Suppressor macrophage (primary cell): ENCODE measurements around the gene RASGRP1.

Experiments used
- DNase-seq, 4 experiments: peaks; one replicate each; pipeline ENCODE4 v3.0.0-alpha.2; 2020 to 2022

Gene RASGRP1

GRCh38 chr15:38565287-38565670, 665 bp upstream of the RASGRP1 start:
- DNase-seq = no peak

- peak; percentile 71 to 89 (median 81) for DNase-seq
Observed at GRCh38 chr15:38563723-38564519, 693 bp downstream of the RASGRP1 start.

GRCh38 chr15:38562278-38562677, 2.3 kb downstream of the RASGRP1 start:
- no peak for DNase-seq

- DNase-seq = no peak
Observed at GRCh38 chr15:38560456-38560926, 4.1 kb downstream of the RASGRP1 start.

- DNase-seq = no peak
Observed at GRCh38 chr15:38559636-38560307, 4.8 kb downstream of the RASGRP1 start.

- DNase-seq = no peak
Observed at GRCh38 chr15:38559131-38559530, 5.5 kb downstream of the RASGRP1 start.

GRCh38 chr15:38558372-38559059, 6.1 kb downstream of the RASGRP1 start:
- DNase-seq = no peak

- no peak for DNase-seq
Observed at GRCh38 chr15:38557921-38558320, 6.7 kb downstream of the RASGRP1 start.

GRCh38 chr15:38555686-38556334, 8.8 kb downstream of the RASGRP1 start:
- DNase-seq = no peak

- no peak for DNase-seq
Observed at GRCh38 chr15:38554354-38554753, 10.3 kb downstream of the RASGRP1 start.

GRCh38 chr15:38553071-38553470, 11.5 kb downstream of the RASGRP1 start:
- peak in 1 of 4 experiments; percentile 8 for DNase-seq

- DNase-seq = no peak
Observed at GRCh38 chr15:38551720-38552648, 12.6 kb downstream of the RASGRP1 start.

GRCh38 chr15:38549222-38549621, 15.4 kb downstream of the RASGRP1 start:
- DNase-seq = no peak

- no peak for DNase-seq
Observed at GRCh38 chr15:38547255-38547997, 17.2 kb downstream of the RASGRP1 start.

GRCh38 chr15:38545179-38545578, 19.4 kb downstream of the RASGRP1 start:
- no peak for DNase-seq

- no peak for DNase-seq
Observed at GRCh38 chr15:38541026-38541425, 23.6 kb downstream of the RASGRP1 start.

- no peak for DNase-seq
Observed at GRCh38 chr15:38540510-38540909, 24.1 kb downstream of the RASGRP1 start.

GRCh38 chr15:38539008-38539343, 25.6 kb downstream of the RASGRP1 start:
- no peak for DNase-seq

GRCh38 chr15:38538328-38539007, 26.1 kb downstream of the RASGRP1 start:
- no peak for DNase-seq

GRCh38 chr15:38536201-38536676, 28.4 kb downstream of the RASGRP1 start:
- DNase-seq = no peak
